ENCODE results near the gene CCL4.
A peak's percentile ranks its signal among the peaks of the same experiment; 100 is the strongest.

The CCL4 gene

DNA sequence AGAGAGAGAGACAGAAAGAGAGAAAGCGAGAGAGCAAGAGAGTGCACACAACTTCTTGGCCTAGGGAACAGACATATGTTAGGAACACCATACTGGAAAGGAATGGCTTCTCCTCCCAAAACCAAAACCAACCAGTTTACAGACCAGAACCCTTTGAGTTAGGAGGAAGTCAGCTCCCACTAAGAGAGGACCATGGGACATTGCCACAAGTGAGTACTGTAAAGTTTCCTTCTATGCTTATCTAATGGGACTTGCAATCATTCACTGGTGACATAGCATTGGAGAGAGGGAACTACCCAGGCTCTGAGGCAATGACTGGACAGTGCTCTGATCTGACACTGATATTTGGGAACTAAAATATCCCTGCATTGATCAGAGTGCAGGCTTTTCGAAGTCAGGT lies 40.4 kb downstream of the CCL4 start:
- no peak for DNase-seq (ENCODE audit: low read depth)
- no peak overlapping the region for H3K4me3 ChIP-seq (ENCODE audit: low read length)
- TF ChIP-seq CTCF (IDR thresholded peaks at IDR 0.05; ENCODE audit: insufficient read depth, low read depth, low read length, missing control alignments) = no peak

DNA sequence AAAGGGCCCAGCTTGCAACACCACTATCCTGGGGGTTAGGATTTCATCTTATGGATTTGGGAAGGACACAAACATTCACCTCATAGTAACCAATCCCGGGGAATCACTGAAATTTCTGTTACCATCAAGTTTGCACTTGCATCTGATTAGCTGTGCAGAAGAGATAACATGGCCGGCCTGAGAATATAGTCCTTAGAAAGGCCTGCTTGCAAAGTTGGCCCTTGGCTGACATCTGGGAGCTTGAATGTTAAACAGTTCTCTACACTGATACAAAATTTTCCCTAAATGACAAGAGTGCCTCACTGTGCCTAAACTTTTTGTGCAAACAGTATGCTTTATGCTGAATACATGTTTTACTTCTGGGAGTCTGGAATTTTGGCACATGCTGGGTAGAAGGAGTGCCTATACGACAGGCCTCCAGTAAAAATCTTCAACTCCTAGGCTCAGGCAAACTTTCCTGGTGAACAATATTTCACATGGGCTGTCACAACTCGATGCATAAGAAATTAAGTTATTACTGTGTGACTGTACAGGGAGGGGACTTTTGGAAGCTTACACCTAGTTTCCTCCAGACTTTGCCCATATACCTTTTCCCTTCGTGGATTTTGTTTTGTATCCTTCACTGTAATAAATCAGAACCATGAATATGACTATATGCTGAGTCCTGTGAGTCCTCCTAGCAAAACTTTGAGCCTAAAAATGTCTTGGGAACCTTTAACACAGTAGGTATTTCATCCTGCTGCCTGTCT lies 41.5 kb downstream of the CCL4 start:
- no peak for DNase-seq (ENCODE audit: low read depth)
- no peak for TF ChIP-seq CTCF (IDR thresholded peaks at IDR 0.05; ENCODE audit: insufficient read depth, low read depth, low read length, missing control alignments)
- no peak overlapping the region for H3K4me3 ChIP-seq (ENCODE audit: low read length)

- H3K4me3 ChIP-seq (ENCODE audit: low read length) = no peak overlapping the region
- DNase-seq (ENCODE audit: low read depth) = no peak
- no peak for TF ChIP-seq CTCF (IDR thresholded peaks at IDR 0.05; ENCODE audit: insufficient read depth, low read depth, low read length, missing control alignments)
Observed at GRCh38 chr17:36147601-36148000, 44.0 kb downstream of the CCL4 start.

GRCh38 chr17:36148559-36149295 lies 45.1 kb downstream of the CCL4 start:
- peak; percentile 100 for TF ChIP-seq CTCF (IDR thresholded peaks at IDR 0.05; ENCODE audit: insufficient read depth, low read depth, low read length, missing control alignments)
- DNase-seq (ENCODE audit: low read depth) = peak; percentile 80
- H3K4me3 ChIP-seq (ENCODE audit: low read length) = no peak overlapping the region

GRCh38 chr17:36149296-36149820 lies 45.7 kb downstream of the CCL4 start:
- TF ChIP-seq CTCF (IDR thresholded peaks at IDR 0.05; ENCODE audit: insufficient read depth, low read depth, low read length, missing control alignments) = no peak
- no peak for DNase-seq (ENCODE audit: low read depth)
- H3K4me3 ChIP-seq (ENCODE audit: low read length) = no peak overlapping the region

GRCh38 chr17:36151891-36152638 lies 48.4 kb downstream of the CCL4 start:
- H3K4me3 ChIP-seq (ENCODE audit: low read length) = no peak overlapping the region
- no peak for TF ChIP-seq CTCF (IDR thresholded peaks at IDR 0.05; ENCODE audit: insufficient read depth, low read depth, low read length, missing control alignments)
- no peak for DNase-seq (ENCODE audit: low read depth)

Data from epithelial cell of esophagus (primary cell).